Activated naive CD4-positive, alpha-beta T cell treated with anti-CD3 and anti-CD28 coated beads, Interleukin-2, amount 50 U/mL, for 16 hours (primary cell): ENCODE data around the gene MAD1L1.

Source experiments
- DNase-seq: peaks from one replicate; pipeline ENCODE4 v3.0.0-alpha.2; 2020

The MAD1L1 gene

GRCh38 chr7:2131341-2131740 lies 101.4 kb downstream of the MAD1L1 start:
- no peak for DNase-seq

GRCh38 chr7:2130096-2130375 lies 102.7 kb downstream of the MAD1L1 start:
- no peak for DNase-seq

GRCh38 chr7:2129323-2130095 lies 103.2 kb downstream of the MAD1L1 start:
- DNase-seq, result no peak

- no peak for DNase-seq
These were observed 104.0 kb downstream of the MAD1L1 start for GRCh38 chr7:2128601-2129322.

GRCh38 chr7:2126621-2127020 lies 106.1 kb downstream of the MAD1L1 start:
- DNase-seq, result no peak

GRCh38 chr7:2125931-2126330 lies 106.8 kb downstream of the MAD1L1 start:
- no peak for DNase-seq

- no peak for DNase-seq
These were observed 108.0 kb downstream of the MAD1L1 start for GRCh38 chr7:2124604-2125345.

GRCh38 chr7:2123916-2124315 lies 108.8 kb downstream of the MAD1L1 start:
- DNase-seq, result no peak

GRCh38 chr7:2123360-2123759 lies 109.4 kb downstream of the MAD1L1 start:
- DNase-seq, result no peak

- no peak for DNase-seq
These were observed 110.1 kb downstream of the MAD1L1 start for GRCh38 chr7:2122651-2123050.

GRCh38 chr7:2120841-2121830 lies 111.6 kb downstream of the MAD1L1 start:
- DNase-seq, result no peak

- no peak for DNase-seq
These were observed 112.5 kb downstream of the MAD1L1 start for GRCh38 chr7:2120251-2120660.

- no peak for DNase-seq
These were observed 114.0 kb downstream of the MAD1L1 start for GRCh38 chr7:2118630-2119190.

- no peak for DNase-seq
These were observed 114.7 kb downstream of the MAD1L1 start for GRCh38 chr7:2118056-2118455.

- no peak for DNase-seq
These were observed 115.1 kb downstream of the MAD1L1 start for GRCh38 chr7:2117646-2118045.

GRCh38 chr7:2116989-2117591 lies 115.7 kb downstream of the MAD1L1 start:
- no peak for DNase-seq

GRCh38 chr7:2116448-2116810 lies 116.3 kb downstream of the MAD1L1 start:
- no peak for DNase-seq

- DNase-seq, result no peak
These were observed 116.8 kb downstream of the MAD1L1 start for GRCh38 chr7:2115760-2116447.

- no peak for DNase-seq
These were observed 117.6 kb downstream of the MAD1L1 start for GRCh38 chr7:2114926-2115759.

- no peak for DNase-seq
These were observed 118.7 kb downstream of the MAD1L1 start for GRCh38 chr7:2114052-2114451.
